Forelimb muscle (tissue), 1 donor: Measurements from ENCODE around the gene TCF4. TPM values are rescaled to one million over a fixed set of nuclear protein-coding genes. Genes with fewer than 3 reads are reported as not detected.

Experiments
- DNase-seq: peaks from one replicate; pipeline ENCODE4 v3.0.0-alpha.2; 2013; ENCODE audit warnings: low read depth
- polyA plus RNA-seq: library from polyadenylated mRNA; unstranded; fragments of 120-200 nt; gene quantifications from one replicate; pipeline ENCODE4 v1.2.1, GENCODE V29; 2013; ENCODE audit not compliant: insufficient read length

Gene TCF4
- polyA plus RNA-seq, 1 donor: 100 TPM

GRCh38 chr18:55300421-55300935 is 287.5 kb downstream of the TCF4 start:
- DNase-seq: no peak

- DNase-seq: no peak
These were observed 291.2 kb downstream of the TCF4 start for GRCh38 chr18:55296778-55297177.

GRCh38 chr18:55296115-55296514 is 291.9 kb downstream of the TCF4 start:
- DNase-seq: no peak

GRCh38 chr18:55290898-55291297 is 297.1 kb downstream of the TCF4 start:
- DNase-seq: no peak

- no peak for DNase-seq
These were observed 298.2 kb downstream of the TCF4 start for GRCh38 chr18:55289775-55290174.

- no peak for DNase-seq
These were observed 298.9 kb downstream of the TCF4 start for GRCh38 chr18:55289048-55289447.

- no peak for DNase-seq
These were observed 299.8 kb downstream of the TCF4 start for GRCh38 chr18:55287935-55288868.

- no peak for DNase-seq
These were observed 300.7 kb downstream of the TCF4 start for GRCh38 chr18:55287149-55287806.

GRCh38 chr18:55286257-55286825 is 301.7 kb downstream of the TCF4 start:
- no peak for DNase-seq

GRCh38 chr18:55284614-55285013 is 303.4 kb downstream of the TCF4 start:
- no peak for DNase-seq

GRCh38 chr18:55283309-55283708 is 304.7 kb downstream of the TCF4 start:
- no peak for DNase-seq

- DNase-seq: no peak
These were observed 307.5 kb downstream of the TCF4 start for GRCh38 chr18:55280503-55280902.

- no peak for DNase-seq
These were observed 312.7 kb downstream of the TCF4 start for GRCh38 chr18:55275039-55275901.

GRCh38 chr18:55272510-55273243 is 315.3 kb downstream of the TCF4 start:
- no peak for DNase-seq

GRCh38 chr18:55269622-55270021 is 318.4 kb downstream of the TCF4 start:
- DNase-seq: no peak

GRCh38 chr18:55268628-55269275 is 319.2 kb downstream of the TCF4 start:
- no peak for DNase-seq

GRCh38 chr18:55268151-55268601 is 319.8 kb downstream of the TCF4 start:
- DNase-seq: no peak

- DNase-seq: no peak
These were observed 321.0 kb downstream of the TCF4 start for GRCh38 chr18:55266981-55267380.

- DNase-seq: no peak
These were observed 322.0 kb downstream of the TCF4 start for GRCh38 chr18:55265984-55266383.

GRCh38 chr18:55265130-55265675 is 322.8 kb downstream of the TCF4 start:
- DNase-seq: no peak
